OCI-LY1 (cell line): ENCODE results near the gene BAD.
A peak's percentile ranks its signal among the peaks of the same experiment; 100 is the strongest.

ENCODE experiments used
- H2AFZ ChIP-seq: fragments of 200-600 bp; sonication (generic), shearing (Covaris generic); 2 replicates; pipeline ENCODE4 v1.6.0; 2014; ENCODE audit warnings: antibody characterized with exemption, mild to moderate bottlenecking, low read length
- H3F3A ChIP-seq: fragments of 200-600 bp; sonication (generic), shearing (Covaris generic); 2 replicates; pipeline ENCODE4 v1.6.0; 2014; ENCODE audit warnings: mild to moderate bottlenecking, antibody characterized with exemption, low read length, moderate library complexity; ENCODE audit not compliant: insufficient read depth
- H3K27ac ChIP-seq: fragments of 200-600 bp; sonication (generic); 2 replicates; pipeline ENCODE4 v1.5.1; 2014; ENCODE audit warnings: low read length, mixed run types, mild to moderate bottlenecking, low read depth; ENCODE audit not compliant: poor library complexity, severe bottlenecking
- H3K27me3 ChIP-seq: fragments of 200-600 bp; sonication (generic); 2 replicates; pipeline ENCODE4 v1.6.0; 2014; ENCODE audit warnings: antibody characterized with exemption, mild to moderate bottlenecking, low read length, moderate library complexity; ENCODE audit not compliant: insufficient read depth
- H3K36me3 ChIP-seq: fragments of 200-600 bp; sonication (generic); 2 replicates; pipeline ENCODE4 v1.6.1; 2014; ENCODE audit warnings: mild to moderate bottlenecking, antibody characterized with exemption, low read length, moderate library complexity, mixed read lengths; ENCODE audit not compliant: insufficient read depth
- H3K4me1 ChIP-seq: fragments of 200-600 bp; sonication (generic); 2 replicates; pipeline ENCODE4 v1.5.1; 2014; ENCODE audit warnings: mild to moderate bottlenecking, low read length, moderate library complexity; ENCODE audit not compliant: insufficient read depth, severe bottlenecking
- H3K4me2 ChIP-seq: fragments of 200-600 bp; sonication (generic), shearing (Covaris generic); 2 replicates; pipeline ENCODE4 v1.6.1; 2014; ENCODE audit warnings: low read length
- H3K4me3 ChIP-seq: fragments of 200-600 bp; sonication (generic); 2 replicates; pipeline ENCODE4 v1.5.1; 2014; ENCODE audit warnings: low read length, low read depth, mild to moderate bottlenecking, mixed read lengths; ENCODE audit not compliant: poor library complexity, severe bottlenecking
- H3K79me2 ChIP-seq: fragments of 200-600 bp; shearing (Covaris generic); 2 replicates; pipeline ENCODE4 v1.6.1; 2016; ENCODE audit warnings: mixed run types, low read length, mixed read lengths; ENCODE audit not compliant: insufficient read depth
- H3K9ac ChIP-seq: fragments of 200-600 bp; sonication (generic), shearing (Covaris generic); 2 replicates; pipeline ENCODE4 v1.6.1; 2014; ENCODE audit warnings: mild to moderate bottlenecking, low read length, mixed read lengths
- H3K9me2 ChIP-seq: fragments of 200-600 bp; sonication (generic), shearing (Covaris generic); 2 replicates; pipeline ENCODE4 v1.6.1; 2014; ENCODE audit warnings: low read depth, mild to moderate bottlenecking, low read length, mixed read lengths
- H3K9me3 ChIP-seq: fragments of 200-600 bp; shearing (Covaris generic); 2 replicates; pipeline ENCODE4 v1.6.1; 2014; ENCODE audit warnings: low read length, mixed read lengths
- H4K20me1 ChIP-seq: fragments of 200-600 bp; sonication (generic), shearing (Covaris generic); 2 replicates; pipeline ENCODE4 v1.6.0; 2016; ENCODE audit warnings: mild to moderate bottlenecking, low read length; ENCODE audit not compliant: insufficient read depth
- EZH2 ChIP-seq: fragments of 200-600 bp; sonication (generic), shearing (Covaris generic); IDR thresholded peaks from 2 replicates; pipeline ENCODE4 v1.8.0; 2017; ENCODE audit warnings: borderline replicate concordance, mixed run types, mild to moderate bottlenecking, antibody characterized with exemption, low read length, moderate library complexity, mixed read lengths
- TF ChIP-seq, protein P1 (sequence below): fragments of 200-600 bp; sonication (generic), shearing (Covaris generic); IDR thresholded peaks from 2 replicates; pipeline ENCODE4 v1.5.1; 2017; ENCODE audit warnings: mild to moderate bottlenecking, antibody characterized with exemption, low read length, moderate library complexity, mixed read lengths

Gene BAD

DNA sequence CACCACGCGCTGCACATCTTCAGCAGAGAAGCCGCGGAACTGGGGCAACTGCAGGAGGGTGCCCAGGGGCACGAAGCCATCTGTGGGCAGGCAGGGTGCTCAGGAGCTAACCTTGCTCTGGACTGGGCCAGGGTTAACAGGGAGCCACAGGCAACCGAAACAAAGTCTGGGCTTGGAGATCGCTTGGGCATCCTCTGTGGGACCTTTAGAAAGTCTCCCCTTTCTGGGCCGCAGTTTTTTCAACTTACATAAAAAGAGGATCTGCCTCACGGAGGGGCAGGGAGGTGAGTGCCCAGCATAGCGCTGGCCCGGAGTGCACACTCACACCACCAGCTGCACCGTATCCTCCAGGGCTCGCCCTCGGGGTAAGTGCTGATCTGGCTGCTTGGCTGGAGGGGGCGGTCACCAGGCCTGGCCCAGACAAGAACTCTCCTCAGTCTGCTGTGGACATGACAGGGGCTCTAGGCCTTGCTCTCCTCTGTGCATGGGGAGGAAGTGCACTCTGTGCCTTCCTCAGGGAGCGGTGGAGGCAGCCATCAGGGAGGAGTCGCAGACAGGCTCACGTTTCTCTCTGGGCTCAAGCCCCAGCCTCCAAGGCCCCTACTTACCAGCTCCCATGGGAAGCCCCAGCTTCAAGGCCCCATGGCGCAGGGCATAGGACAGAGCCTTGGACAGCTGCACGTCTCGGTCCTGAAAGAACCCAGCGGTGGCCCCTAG, 59.4 kb downstream of the BAD start:
- peak overlapping the region; percentile 71 for H3K27ac ChIP-seq
- no peaks in the 10 kb centered on the region for H3K79me2 ChIP-seq
- H3K36me3 ChIP-seq = peaks cover 33% of the 10 kb centered on the region
- no peaks in the 10 kb centered on the region for H3F3A ChIP-seq
- H3K9ac ChIP-seq = peak overlapping the region; percentile 99
- peak overlapping the region; percentile 90 for H3K4me3 ChIP-seq
- no peaks in the 10 kb centered on the region for H4K20me1 ChIP-seq
- no peak overlapping the region for H2AFZ ChIP-seq
- peak overlapping the region; percentile 94 for H3K4me2 ChIP-seq
- H3K9me2 ChIP-seq = no peaks in the 10 kb centered on the region
- no peaks in the 10 kb centered on the region for H3K9me3 ChIP-seq
- no peaks in the 10 kb centered on the region for H3K27me3 ChIP-seq
- H3K4me1 ChIP-seq = peaks cover 43% of the 10 kb centered on the region
- TF ChIP-seq, protein P1, sequence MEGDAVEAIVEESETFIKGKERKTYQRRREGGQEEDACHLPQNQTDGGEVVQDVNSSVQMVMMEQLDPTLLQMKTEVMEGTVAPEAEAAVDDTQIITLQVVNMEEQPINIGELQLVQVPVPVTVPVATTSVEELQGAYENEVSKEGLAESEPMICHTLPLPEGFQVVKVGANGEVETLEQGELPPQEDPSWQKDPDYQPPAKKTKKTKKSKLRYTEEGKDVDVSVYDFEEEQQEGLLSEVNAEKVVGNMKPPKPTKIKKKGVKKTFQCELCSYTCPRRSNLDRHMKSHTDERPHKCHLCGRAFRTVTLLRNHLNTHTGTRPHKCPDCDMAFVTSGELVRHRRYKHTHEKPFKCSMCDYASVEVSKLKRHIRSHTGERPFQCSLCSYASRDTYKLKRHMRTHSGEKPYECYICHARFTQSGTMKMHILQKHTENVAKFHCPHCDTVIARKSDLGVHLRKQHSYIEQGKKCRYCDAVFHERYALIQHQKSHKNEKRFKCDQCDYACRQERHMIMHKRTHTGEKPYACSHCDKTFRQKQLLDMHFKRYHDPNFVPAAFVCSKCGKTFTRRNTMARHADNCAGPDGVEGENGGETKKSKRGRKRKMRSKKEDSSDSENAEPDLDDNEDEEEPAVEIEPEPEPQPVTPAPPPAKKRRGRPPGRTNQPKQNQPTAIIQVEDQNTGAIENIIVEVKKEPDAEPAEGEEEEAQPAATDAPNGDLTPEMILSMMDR = no peak
- no peak for TF ChIP-seq EZH2

DNA sequence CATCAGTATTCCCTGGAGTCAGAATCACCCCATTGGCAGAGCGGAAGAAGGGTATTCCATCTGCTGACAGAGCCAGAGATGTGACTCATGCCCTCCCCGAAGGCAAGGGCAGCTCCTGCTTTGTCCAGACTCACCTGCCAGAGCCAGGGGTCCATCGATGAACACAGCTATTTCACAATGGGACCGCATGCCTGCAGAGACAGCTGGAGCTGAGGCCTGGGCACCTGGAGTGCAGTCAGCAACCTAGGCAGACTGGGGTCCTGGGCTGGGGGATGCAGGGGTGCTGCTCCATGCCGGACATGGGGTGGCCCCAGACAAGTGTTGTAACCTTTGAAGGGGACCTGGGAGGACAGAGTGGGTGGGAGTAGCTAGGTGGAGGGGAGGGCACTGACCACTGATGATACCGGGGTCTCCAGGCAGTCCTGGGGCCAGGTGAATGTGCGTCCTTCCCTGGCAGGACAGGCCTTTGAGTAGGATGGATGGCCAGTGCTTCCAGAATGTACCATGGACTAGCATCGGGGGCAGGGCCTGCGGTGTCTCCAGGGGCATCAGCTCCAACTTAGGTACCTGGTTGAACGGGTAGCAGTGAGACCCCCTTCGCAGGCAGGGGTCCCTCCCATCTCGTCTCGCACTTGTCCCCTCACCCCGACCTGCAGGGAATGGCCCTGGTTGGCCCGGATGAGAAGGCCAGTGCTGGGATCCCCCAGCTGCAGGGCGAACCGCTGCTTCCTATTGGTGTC, 60.1 kb downstream of the BAD start:
- Histone ChIP-seq H3K4me3 (peak overlapping the region; percentile 90), H3K9me2 (no peaks in the 10 kb centered on the region), H3K9me3 (no peaks in the 10 kb centered on the region), H3K4me2 (peak overlapping the region; percentile 94; the same call in 1 of the 2 replicates), H2AFZ (no peak overlapping the region), H3K79me2 (no peaks in the 10 kb centered on the region), H3K9ac (no peak overlapping the region; the same call in 1 of the 2 replicates), H3K36me3 (peaks cover 41% of the 10 kb centered on the region), H3K27ac (peak overlapping the region; percentile 5), H4K20me1 (no peaks in the 10 kb centered on the region), H3K27me3 (no peaks in the 10 kb centered on the region), H3F3A (no peaks in the 10 kb centered on the region), H3K4me1 (peaks cover 36% of the 10 kb centered on the region)
- TF ChIP-seq, protein P1 = no peak
- TF ChIP-seq EZH2 = no peak

DNA sequence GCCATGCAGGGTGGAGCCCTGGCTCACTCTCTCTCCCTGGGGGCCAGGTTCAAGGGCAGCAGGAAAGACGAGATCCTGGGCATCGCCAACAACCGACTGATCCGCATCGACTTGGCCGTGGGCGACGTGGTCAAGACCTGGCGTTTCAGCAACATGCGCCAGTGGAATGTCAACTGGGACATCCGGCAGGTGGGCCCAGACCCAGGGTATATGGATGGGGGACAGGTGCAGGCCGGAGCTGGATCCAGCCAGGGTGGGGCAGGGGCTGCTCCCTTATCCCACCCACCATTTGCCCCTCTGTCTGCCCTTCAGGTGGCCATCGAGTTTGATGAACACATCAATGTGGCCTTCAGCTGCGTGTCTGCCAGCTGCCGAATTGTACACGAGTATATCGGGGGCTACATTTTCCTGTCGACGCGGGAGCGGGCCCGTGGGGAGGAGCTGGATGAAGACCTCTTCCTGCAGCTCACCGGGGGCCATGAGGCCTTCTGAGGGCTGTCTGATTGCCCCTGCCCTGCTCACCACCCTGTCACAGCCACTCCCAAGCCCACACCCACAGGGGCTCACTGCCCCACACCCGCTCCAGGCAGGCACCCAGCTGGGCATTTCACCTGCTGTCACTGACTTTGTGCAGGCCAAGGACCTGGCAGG, 61.3 kb downstream of the BAD start:
- no peaks in the 10 kb centered on the region for H3K79me2 ChIP-seq
- no peaks in the 10 kb centered on the region for H4K20me1 ChIP-seq
- no peak overlapping the region for H3K9ac ChIP-seq
- TF ChIP-seq, protein P1 = no peak
- no peak for TF ChIP-seq EZH2
- no peak overlapping the region for H3K4me3 ChIP-seq
- no peaks in the 10 kb centered on the region for H3K9me3 ChIP-seq
- H3K9me2 ChIP-seq = no peaks in the 10 kb centered on the region
- peaks cover 53% of the 10 kb centered on the region for H3K36me3 ChIP-seq
- no peaks in the 10 kb centered on the region for H3F3A ChIP-seq
- no peak overlapping the region for H3K4me2 ChIP-seq
- H3K4me1 ChIP-seq = peaks cover 31% of the 10 kb centered on the region
- no peaks in the 10 kb centered on the region for H3K27me3 ChIP-seq
- H2AFZ ChIP-seq = no peak overlapping the region
- H3K27ac ChIP-seq = peak overlapping the region; percentile 5
